NCI-H2107 treated with DMSO at 0.1 percent for 48 hours (cell line): ENCODE measurements around the gene CSAD.
"Not testable (repeated sequence)": the region's sequence is repeated elsewhere in the genome, so short reads cannot be mapped to it uniquely, and the experiment has no call there.

Experiments used
- DNase-seq: peaks from one replicate; lab custom pipeline; 2025; ENCODE audit not compliant: unreplicated experiment; lab: John Stamatoyannopoulos, UW

The CSAD gene

GRCh38 chr12:53112431-53112830, 68.3 kb downstream of the CSAD start:
- DNase-seq, result not testable (repeated sequence)
